AG09319 (cell line): Measurements from ENCODE around the gene SHC2.
"Not testable (repeated sequence)": the region's sequence is repeated elsewhere in the genome, so short reads cannot be mapped to it uniquely, and the experiment has no call there.

Experiments used
- DNase-seq: peaks from one replicate; pipeline ENCODE4 v3.0.0-alpha.2; 2010; ENCODE audit warnings: low read depth; ENCODE audit errors: extremely low read depth
- CTCF ChIP-seq: IDR thresholded peaks from 2 replicates; pipeline ENCODE4 v1.5.1; 2011; ENCODE audit warnings: low read depth, mild to moderate bottlenecking, inconsistent platforms, low read length, moderate library complexity

Gene SHC2

GRCh38 chr19:455851-456546 lies 4.8 kb downstream of the SHC2 start:
- TF ChIP-seq CTCF, result no peak
- DNase-seq, result no peak

- TF ChIP-seq CTCF, result no peak
These were observed 5.7 kb downstream of the SHC2 start for GRCh38 chr19:455031-455705.

GRCh38 chr19:453606-454005 lies 7.2 kb downstream of the SHC2 start:
- TF ChIP-seq CTCF, result no peak
- no peak for DNase-seq

More at GRCh38 chr19:455031-455705, 5.7 kb downstream of the SHC2 start:
- DNase-seq, result no peak

GRCh38 chr19:452829-453228 lies 8.0 kb downstream of the SHC2 start:
- no peak for TF ChIP-seq CTCF
- DNase-seq, result no peak

GRCh38 chr19:450912-451481 lies 9.8 kb downstream of the SHC2 start:
- not testable (repeated sequence) for DNase-seq

- DNase-seq, result no peak
- no peak for TF ChIP-seq CTCF
These were observed 10.9 kb downstream of the SHC2 start for GRCh38 chr19:449916-450315.

- no peak for DNase-seq
- no peak for TF ChIP-seq CTCF
These were observed 12.8 kb downstream of the SHC2 start for GRCh38 chr19:447816-448560.
